HG02840 (cell line): ENCODE measurements around the gene MMRN2.
"Not testable (repeated sequence)": the region's sequence is repeated elsewhere in the genome, so short reads cannot be mapped to it uniquely, and the experiment has no call there.

Experiments used
- ATAC-seq: cut with Tn5 transposase; IDR thresholded peaks from one replicate; pipeline ENCODE4 v1.9.1; 2021; ENCODE audit warnings: mild to moderate bottlenecking, moderate library complexity, moderate number of reproducible peaks; ENCODE audit not compliant: unreplicated experiment, low FRiP score

Gene MMRN2

GRCh38 chr10:86943316-86944030 is 13.9 kb downstream of the MMRN2 start:
- ATAC-seq, result no peak

GRCh38 chr10:86942441-86943315 is 14.7 kb downstream of the MMRN2 start:
- no peak for ATAC-seq

- no peak for ATAC-seq
Observed at GRCh38 chr10:86941991-86942421, 15.4 kb downstream of the MMRN2 start.

- no peak for ATAC-seq
Observed at GRCh38 chr10:86941426-86941825, 16.0 kb downstream of the MMRN2 start.

GRCh38 chr10:86940677-86941076 is 16.7 kb downstream of the MMRN2 start:
- no peak for ATAC-seq

GRCh38 chr10:86940076-86940475 is 17.3 kb downstream of the MMRN2 start:
- not testable (repeated sequence) for ATAC-seq

- no peak for ATAC-seq
Observed at GRCh38 chr10:86938260-86938659, 19.2 kb downstream of the MMRN2 start.

GRCh38 chr10:86937502-86938154 is 19.8 kb downstream of the MMRN2 start:
- ATAC-seq, result no peak

- no peak for ATAC-seq
Observed at GRCh38 chr10:86936661-86937501, 20.5 kb downstream of the MMRN2 start.

GRCh38 chr10:86934162-86934711 is 23.2 kb downstream of the MMRN2 start:
- ATAC-seq, result not testable (repeated sequence)

- ATAC-seq, result no peak
Observed at GRCh38 chr10:86932674-86933073, 24.7 kb downstream of the MMRN2 start.

- no peak for ATAC-seq
Observed at GRCh38 chr10:86931872-86932271, 25.5 kb downstream of the MMRN2 start.

GRCh38 chr10:86929468-86930380 is 27.7 kb downstream of the MMRN2 start:
- no peak for ATAC-seq

GRCh38 chr10:86922553-86922961 is 34.9 kb downstream of the MMRN2 start:
- ATAC-seq, result no peak

- no peak for ATAC-seq
Observed at GRCh38 chr10:86918022-86918471, 39.4 kb downstream of the MMRN2 start.

- ATAC-seq, result no peak
Observed at GRCh38 chr10:86914734-86915133, 42.7 kb downstream of the MMRN2 start.

GRCh38 chr10:86905429-86905828 is 52.0 kb downstream of the MMRN2 start:
- no peak for ATAC-seq

GRCh38 chr10:86904600-86904999 is 52.8 kb downstream of the MMRN2 start:
- no peak for ATAC-seq

- ATAC-seq, result no peak
Observed at GRCh38 chr10:86900955-86901354, 56.5 kb downstream of the MMRN2 start.
